Lower lobe of right lung (tissue), 2 donors: ENCODE measurements around the gene USP53. TPM values are rescaled to one million over a fixed set of nuclear protein-coding genes. Genes with fewer than 3 reads are reported as not detected.
A peak's percentile ranks its signal among the peaks of the same experiment; 100 is the strongest.

ENCODE experiments used
- ATAC-seq, 2 donors: fragments of 200-7000 bp; cut with Tn5 transposase; one replicate each; pipeline ENCODE4 v1.9.1; 2020 to 2022; ENCODE audit warnings: mild to moderate bottlenecking in 2 of 2, moderate library complexity in 2 of 2
- DNase-seq: peaks from one replicate; pipeline ENCODE4 v3.0.0-alpha.2; 2020
- H3K27ac ChIP-seq: fragments of 200-600 bp; one replicate; pipeline ENCODE4 v1.8.0; 2022
- H3K27me3 ChIP-seq: fragments of 200-600 bp; one replicate; pipeline ENCODE4 v1.8.0; 2022; ENCODE audit warnings: low read depth
- H3K36me3 ChIP-seq: fragments of 200-600 bp; one replicate; pipeline ENCODE4 v1.8.0; 2022; ENCODE audit warnings: mild to moderate bottlenecking
- H3K4me1 ChIP-seq: fragments of 200-600 bp; one replicate; pipeline ENCODE4 v1.8.0; 2022
- H3K4me3 ChIP-seq: fragments of 200-600 bp; one replicate; pipeline ENCODE4 v1.8.0; 2022; ENCODE audit warnings: mild to moderate bottlenecking
- H3K9me3 ChIP-seq: fragments of 200-600 bp; one replicate; pipeline ENCODE4 v1.8.0; 2022
- CTCF ChIP-seq: fragments of 200-600 bp; IDR thresholded peaks from one replicate; pipeline ENCODE4 v1.8.0; 2022; ENCODE audit warnings: antibody characterized with exemption, mild to moderate bottlenecking
- intact Hi-C: fragments of 100-400 bp; cut with DNase I; formaldehyde crosslinking; loops from one replicate; pipeline ENCODE4 v1.11.0; 2022
- total RNA-seq: library from RNA; stranded (reverse); fragmentation: NEBNext Ultra II Directional; extraction: Animal tissue kit (Norgen Biotek cat#: 25700); gene quantifications from one replicate; pipeline ENCODE4 v1.2.1, GENCODE V29; 2021
- donor health status: DM: no; HTN: yes; CAD: no; lungs with severe emphysema.

Gene USP53
- total RNA-seq, 1 donor from 2014 or later: 45.8 TPM

- TF ChIP-seq CTCF: no peak
- Histone ChIP-seq H3K27me3 (no peaks in the 10 kb centered on the region), H3K4me3 (peak overlapping the region; percentile 86), H3K36me3 (peaks cover 23% of the 10 kb centered on the region), H3K27ac (peak overlapping the region; percentile 96), H3K9me3 (no peaks in the 10 kb centered on the region), H3K4me1 (peaks cover 20% of the 10 kb centered on the region)
- intact Hi-C loops: no loop called here
- DNase-seq (no peak), ATAC-seq (peak in 1 of 2 donors; percentile 13)
These were observed 86.8 kb downstream of the USP53 start for GRCh38 chr4:119299260-119299671.

GRCh38 chr4:119299741-119300100 is 87.2 kb downstream of the USP53 start:
- intact Hi-C loops: no loop called here
- no peak for TF ChIP-seq CTCF
- peak; percentile 5 to 24 for ATAC-seq
- peaks cover 23% of the 10 kb centered on the region for H3K36me3 ChIP-seq
- H3K4me1 ChIP-seq: peaks cover 20% of the 10 kb centered on the region
- no peaks in the 10 kb centered on the region for H3K9me3 ChIP-seq
- peak overlapping the region; percentile 86 for H3K4me3 ChIP-seq
- H3K27ac ChIP-seq: peak overlapping the region; percentile 96
- H3K27me3 ChIP-seq: no peaks in the 10 kb centered on the region
- no peak for DNase-seq

- H3K4me1 ChIP-seq: peaks cover 20% of the 10 kb centered on the region
- DNase-seq: peak; percentile 99
- TF ChIP-seq CTCF: no peak
- intact Hi-C loops: no loop called here
- peak; percentile 99 for ATAC-seq
- no peaks in the 10 kb centered on the region for H3K27me3 ChIP-seq
- peaks cover 23% of the 10 kb centered on the region for H3K36me3 ChIP-seq
- peak overlapping the region; percentile 86 for H3K4me3 ChIP-seq
- peak overlapping the region; percentile 96 for H3K27ac ChIP-seq
- H3K9me3 ChIP-seq: no peaks in the 10 kb centered on the region
These were observed 87.8 kb downstream of the USP53 start for GRCh38 chr4:119300101-119300978.

GRCh38 chr4:119302073-119302832 is 89.7 kb downstream of the USP53 start:
- no peak overlapping the region for H3K27ac ChIP-seq
- no peaks in the 10 kb centered on the region for H3K27me3 ChIP-seq
- no peak overlapping the region for H3K4me3 ChIP-seq
- TF ChIP-seq CTCF: no peak
- peaks cover 19% of the 10 kb centered on the region for H3K4me1 ChIP-seq
- intact Hi-C loops: no loop called here
- ATAC-seq (no peak), DNase-seq (no peak)
- no peaks in the 10 kb centered on the region for H3K9me3 ChIP-seq
- peaks cover 13% of the 10 kb centered on the region for H3K36me3 ChIP-seq

- H3K4me1 ChIP-seq: peaks cover 4% of the 10 kb centered on the region
- ATAC-seq (no peak), DNase-seq (no peak)
- H3K27ac ChIP-seq: no peak overlapping the region
- no peak for TF ChIP-seq CTCF
- no peak overlapping the region for H3K4me3 ChIP-seq
- no peaks in the 10 kb centered on the region for H3K9me3 ChIP-seq
- no peaks in the 10 kb centered on the region for H3K36me3 ChIP-seq
- intact Hi-C loops: no loop called here
- no peaks in the 10 kb centered on the region for H3K27me3 ChIP-seq
These were observed 91.2 kb downstream of the USP53 start for GRCh38 chr4:119303587-119304305.
